Measurements from ENCODE around the gene AP2A2. TPM values are rescaled to one million over a fixed set of nuclear protein-coding genes. Genes with fewer than 3 reads are reported as not detected.
"Not testable (repeated sequence)": the region's sequence is repeated elsewhere in the genome, so short reads cannot be mapped to it uniquely, and the experiment has no call there.

The AP2A2 gene
- total and polyA plus RNA-seq, 5 donors = 22.4 to 55.0 (median 48.9) TPM

GRCh38 chr11:955154-956063 is 29.7 kb downstream of the AP2A2 start:
- H3K27me3 ChIP-seq (ENCODE audit: control insufficient read depth, insufficient read depth) = no peaks in the 10 kb centered on the region
- ATAC-seq = peak; percentile 21 to 22
- intact Hi-C loops (cut with DNase I) = no loop called here
- WGBS = 72% methylated on average over 15 of the region's 15 CpGs
- no peak overlapping the region for H3K27ac ChIP-seq (ENCODE audit: low read length)
- no peaks in the 10 kb centered on the region for H3K9me3 ChIP-seq (ENCODE audit: control insufficient read depth, low read length)
- no peak overlapping the region for H3K4me3 ChIP-seq (ENCODE audit: low read length)
- DNase-seq = no peak
- H3K4me1 ChIP-seq (ENCODE audit: control insufficient read depth, insufficient read depth, low read length) = peaks cover 7% of the 10 kb centered on the region

- Histone ChIP-seq H3K27ac (ENCODE audit: low read length) (no peak overlapping the region), H3K4me1 (ENCODE audit: control insufficient read depth, insufficient read depth, low read length) (peaks cover 6% of the 10 kb centered on the region), H3K9me3 (ENCODE audit: control insufficient read depth, low read length) (no peaks in the 10 kb centered on the region), H3K27me3 (ENCODE audit: control insufficient read depth, insufficient read depth) (no peaks in the 10 kb centered on the region), H3K4me3 (ENCODE audit: low read length) (no peak overlapping the region)
- WGBS = 93% methylated on average over 11 of the region's 11 CpGs
- DNase-seq (no peak), ATAC-seq (no peak)
- intact Hi-C loops (cut with DNase I) = no loop called here
Observed at GRCh38 chr11:957212-957920, 31.7 kb downstream of the AP2A2 start.

- WGBS = 95% methylated on average over 7 of the region's 7 CpGs
- ATAC-seq = no peak
- Histone ChIP-seq H3K27me3 (ENCODE audit: control insufficient read depth, insufficient read depth) (no peaks in the 10 kb centered on the region), H3K4me1 (ENCODE audit: control insufficient read depth, insufficient read depth, low read length) (no peaks in the 10 kb centered on the region), H3K4me3 (ENCODE audit: low read length) (no peak overlapping the region), H3K9me3 (ENCODE audit: control insufficient read depth, low read length) (no peaks in the 10 kb centered on the region), H3K27ac (ENCODE audit: low read length) (no peak overlapping the region)
- no peak for DNase-seq
- intact Hi-C loops (cut with DNase I) = no loop called here
Observed at GRCh38 chr11:958101-958500, 32.4 kb downstream of the AP2A2 start.

- DNase-seq = no peak
- Histone ChIP-seq H3K27me3 (ENCODE audit: control insufficient read depth, insufficient read depth) (no peaks in the 10 kb centered on the region), H3K9me3 (ENCODE audit: control insufficient read depth, low read length) (no peaks in the 10 kb centered on the region), H3K4me3 (ENCODE audit: low read length) (no peak overlapping the region), H3K4me1 (ENCODE audit: control insufficient read depth, insufficient read depth, low read length) (no peaks in the 10 kb centered on the region), H3K27ac (ENCODE audit: low read length) (no peak overlapping the region)
- ATAC-seq = no peak
- intact Hi-C loops (cut with DNase I) = no loop called here
- WGBS = 72% methylated on average over 14 of the region's 14 CpGs
Observed at GRCh38 chr11:959027-959426, 33.4 kb downstream of the AP2A2 start.

- no peaks in the 10 kb centered on the region for H3K27me3 ChIP-seq (ENCODE audit: control insufficient read depth, insufficient read depth)
- no peaks in the 10 kb centered on the region for H3K4me1 ChIP-seq (ENCODE audit: control insufficient read depth, insufficient read depth, low read length)
- WGBS = 83% methylated on average over 10 of the region's 10 CpGs
- DNase-seq (no peak), ATAC-seq (peak in 1 of 2 donors; percentile 22)
- no peak overlapping the region for H3K27ac ChIP-seq (ENCODE audit: low read length)
- H3K4me3 ChIP-seq (ENCODE audit: low read length) = no peak overlapping the region
- H3K9me3 ChIP-seq (ENCODE audit: control insufficient read depth, low read length) = no peaks in the 10 kb centered on the region
- intact Hi-C loops (cut with DNase I) = no loop called here
Observed at GRCh38 chr11:959608-960007, 33.9 kb downstream of the AP2A2 start.

- DNase-seq; H3K27me3 ChIP-seq (ENCODE audit: control insufficient read depth, insufficient read depth); H3K4me1 ChIP-seq (ENCODE audit: control insufficient read depth, insufficient read depth, low read length); H3K27ac ChIP-seq (ENCODE audit: low read length); H3K4me3 ChIP-seq (ENCODE audit: low read length); ATAC-seq; H3K9me3 ChIP-seq (ENCODE audit: control insufficient read depth, low read length); intact Hi-C loops (cut with DNase I): not testable (repeated sequence)
- WGBS = 95% methylated on average over 18 of the region's 18 CpGs
Observed at GRCh38 chr11:961310-961920, 35.7 kb downstream of the AP2A2 start.

GRCh38 chr11:961921-962320 is 36.3 kb downstream of the AP2A2 start:
- intact Hi-C loops (cut with DNase I) = no loop called here
- Histone ChIP-seq H3K9me3 (ENCODE audit: control insufficient read depth, low read length) (no peaks in the 10 kb centered on the region), H3K4me1 (ENCODE audit: control insufficient read depth, insufficient read depth, low read length) (no peaks in the 10 kb centered on the region), H3K27me3 (ENCODE audit: control insufficient read depth, insufficient read depth) (no peaks in the 10 kb centered on the region), H3K4me3 (ENCODE audit: low read length) (no peak overlapping the region), H3K27ac (ENCODE audit: low read length) (no peak overlapping the region)
- 90% methylated on average over 12 of the region's 12 CpGs for whole genome bisulfite sequencing
- DNase-seq (no peak), ATAC-seq (no peak)

- H3K27ac ChIP-seq (ENCODE audit: low read length) = no peak overlapping the region
- DNase-seq (no peak), ATAC-seq (no peak)
- H3K4me1 ChIP-seq (ENCODE audit: control insufficient read depth, insufficient read depth, low read length) = no peaks in the 10 kb centered on the region
- no peaks in the 10 kb centered on the region for H3K27me3 ChIP-seq (ENCODE audit: control insufficient read depth, insufficient read depth)
- intact Hi-C loops (cut with DNase I) = no loop called here
- no peak overlapping the region for H3K4me3 ChIP-seq (ENCODE audit: low read length)
- H3K9me3 ChIP-seq (ENCODE audit: control insufficient read depth, low read length) = no peaks in the 10 kb centered on the region
- WGBS = 95% methylated on average over 5 of the region's 5 CpGs
Observed at GRCh38 chr11:962688-963087, 37.0 kb downstream of the AP2A2 start.

- Histone ChIP-seq H3K27ac (ENCODE audit: low read length) (no peak overlapping the region), H3K4me3 (ENCODE audit: low read length) (no peak overlapping the region), H3K9me3 (ENCODE audit: control insufficient read depth, low read length) (no peaks in the 10 kb centered on the region), H3K4me1 (ENCODE audit: control insufficient read depth, insufficient read depth, low read length) (no peaks in the 10 kb centered on the region), H3K27me3 (ENCODE audit: control insufficient read depth, insufficient read depth) (no peaks in the 10 kb centered on the region)
- 96% methylated on average over 7 of the region's 7 CpGs for WGBS
- ATAC-seq (no peak), DNase-seq (peak in 1 of 3 donors; percentile 26)
- intact Hi-C loops (cut with DNase I) = no loop called here
Observed at GRCh38 chr11:963852-964251, 38.2 kb downstream of the AP2A2 start.

GRCh38 chr11:965206-965775 is 39.6 kb downstream of the AP2A2 start:
- no peaks in the 10 kb centered on the region for H3K27me3 ChIP-seq (ENCODE audit: control insufficient read depth, insufficient read depth)
- H3K27ac ChIP-seq (ENCODE audit: low read length) = no peak overlapping the region
- intact Hi-C loops (cut with DNase I) = loop anchor here in 1 of 4 donors (5.0 kb wide), 1 partner anchor 38 kb away; the partner anchor contains the start of gene AP2A2
- WGBS = 89% methylated on average over 13 of the region's 13 CpGs
- H3K9me3 ChIP-seq (ENCODE audit: control insufficient read depth, low read length) = no peaks in the 10 kb centered on the region
- H3K4me3 ChIP-seq (ENCODE audit: low read length) = no peak overlapping the region
- DNase-seq = no peak
- H3K4me1 ChIP-seq (ENCODE audit: control insufficient read depth, insufficient read depth, low read length) = no peaks in the 10 kb centered on the region
- no peak for ATAC-seq

All from right cardiac atrium (tissue), 5 donors.